HepG2 (cell line): ENCODE results near the gene BSND. TPM values are rescaled to one million over a fixed set of nuclear protein-coding genes. Genes with fewer than 3 reads are reported as not detected.

Experiments
- DR1 ChIP-seq: sonication (generic); formaldehyde crosslinking; IDR thresholded peaks from 2 replicates; pipeline ENCODE4 v1.8.0; 2021; ENCODE audit warnings: mild to moderate bottlenecking, missing genetic modification reagents, inconsistent platforms
- EP300 ChIP-seq, 3 experiments: sonication (generic) in 1 of 3; formaldehyde crosslinking in 1 of 3; IDR thresholded peaks; 2 replicates each; pipeline versions ENCODE4 v1.5.1 to v1.6.1; 2011 to 2020; ENCODE audit warnings: low read depth in 2 of 3, low read length in 2 of 3, borderline replicate concordance in 1 of 3, improper control_type of control experiment in 1 of 3, mild to moderate bottlenecking in 1 of 3, missing genetic modification reagents in 1 of 3, moderate library complexity in 1 of 3
- FOXM1 ChIP-seq: sonication (generic); formaldehyde crosslinking; IDR thresholded peaks from 2 replicates; pipeline ENCODE4 v1.5.0; 2020; ENCODE audit warnings: missing genetic modification reagents
- FOXO1 ChIP-seq: sonication (generic); formaldehyde crosslinking; IDR thresholded peaks from 2 replicates; pipeline ENCODE4 v1.4.0; 2020; ENCODE audit warnings: missing genetic modification reagents
- GTF3A ChIP-seq: sonication (generic); formaldehyde crosslinking; conservative IDR thresholded peaks from 2 replicates; pipeline ENCODE4 v1.4.0; 2020; ENCODE audit warnings: mild to moderate bottlenecking, missing genetic modification reagents
- HMGA1 ChIP-seq: sonication (generic); formaldehyde crosslinking; conservative IDR thresholded peaks from 2 replicates; pipeline ENCODE4 v1.4.0; 2020; ENCODE audit warnings: missing genetic modification reagents
- KMT2B ChIP-seq: IDR thresholded peaks from 2 replicates; pipeline ENCODE4 v1.6.1; 2016; ENCODE audit warnings: missing genetic modification reagents, missing compliant biosample characterization
- YEATS4 ChIP-seq: sonication (generic); formaldehyde crosslinking; IDR thresholded peaks from 2 replicates; pipeline ENCODE4 v1.4.0; 2020; ENCODE audit warnings: missing genetic modification reagents, borderline replicate concordance
- ZFX ChIP-seq: sonication (generic); formaldehyde crosslinking; IDR thresholded peaks from 2 replicates; pipeline ENCODE4 v1.4.0; 2020; ENCODE audit warnings: mild to moderate bottlenecking, low read depth, missing genetic modification reagents, moderate library complexity
- ZNF180 ChIP-seq: sonication (generic); formaldehyde crosslinking; IDR thresholded peaks from 2 replicates; pipeline ENCODE4 v1.4.0; 2020; ENCODE audit warnings: low read depth, missing genetic modification reagents, borderline replicate concordance
- ZNF232 ChIP-seq: sonication (generic); formaldehyde crosslinking; IDR thresholded peaks from 2 replicates; pipeline ENCODE4 v1.4.0; 2020; ENCODE audit warnings: missing genetic modification reagents, borderline replicate concordance
- ZNF24 ChIP-seq: fragments of 450-650 bp; IDR thresholded peaks from 2 replicates; pipeline ENCODE4 v1.6.1; 2017; ENCODE audit warnings: antibody characterized with exemption, mild to moderate bottlenecking
- ZNF263 ChIP-seq: sonication (generic); formaldehyde crosslinking; IDR thresholded peaks from 2 replicates; pipeline ENCODE4 v1.4.0; 2020; ENCODE audit warnings: missing genetic modification reagents
- ZNF292 ChIP-seq: sonication (generic); formaldehyde crosslinking; IDR thresholded peaks from 2 replicates; pipeline ENCODE4 v1.8.1; 2022; ENCODE audit warnings: mild to moderate bottlenecking, low read depth, missing genetic modification reagents, borderline replicate concordance
- ZNF354B ChIP-seq: sonication (generic); formaldehyde crosslinking; IDR thresholded peaks from 2 replicates; pipeline ENCODE4 v1.8.0; 2022; ENCODE audit warnings: mild to moderate bottlenecking, missing genetic modification reagents
- ZNF414 ChIP-seq: sonication (generic); formaldehyde crosslinking; IDR thresholded peaks from 2 replicates; pipeline ENCODE4 v1.5.0; 2020; ENCODE audit warnings: missing genetic modification reagents
- ZNF543 ChIP-seq: sonication (generic); formaldehyde crosslinking; IDR thresholded peaks from 2 replicates; pipeline ENCODE4 v1.4.0; 2020; ENCODE audit warnings: mild to moderate bottlenecking, missing genetic modification reagents
- ZNF556 ChIP-seq: sonication (generic); formaldehyde crosslinking; IDR thresholded peaks from 2 replicates; pipeline ENCODE4 v1.4.0; 2020; ENCODE audit warnings: mild to moderate bottlenecking, missing genetic modification reagents, borderline replicate concordance
- ZNF660 ChIP-seq: sonication (generic); formaldehyde crosslinking; IDR thresholded peaks from 2 replicates; pipeline ENCODE4 v1.5.1; 2020; ENCODE audit warnings: mild to moderate bottlenecking, low read depth, missing genetic modification reagents, borderline replicate concordance
- ZNF83 ChIP-seq: sonication (generic); formaldehyde crosslinking; IDR thresholded peaks from 2 replicates; pipeline ENCODE4 v1.4.0; 2020; ENCODE audit warnings: missing genetic modification reagents, mild to moderate bottlenecking, borderline replicate concordance
- polyA plus RNA-seq, 8 experiments: library from polyadenylated mRNA; depleted of rRNA in 3 of 8; stranded (reverse) in 7 of 8; unstranded in 1 of 8; fragments of >200 nt; fragmentation: Illumina TruSeq in 4 of 8; extraction: Trizol in 4 of 8; gene quantifications; 2 replicates each; pipeline versions ENCODE4 v1.2.1 to v1.2.3, GENCODE V29; 2011 to 2016; ENCODE audit warnings: low read depth in 4 of 8, missing spikeins in 1 of 8, mixed read lengths in 1 of 8; ENCODE audit not compliant: insufficient read depth in 1 of 8
- total RNA-seq, 5 experiments: library from RNA; depleted of rRNA; stranded (reverse); fragments of >200 nt; fragmentation: Illumina TruSeq; extraction: Trizol; gene quantifications; 2 replicates each; pipeline ENCODE4 v1.2.3, GENCODE V29; 2016; ENCODE audit warnings: low read depth in 1 of 5
- TF ChIP-seq, protein P1 (sequence below): sonication (generic); formaldehyde crosslinking; conservative IDR thresholded peaks from 2 replicates; pipeline ENCODE4 v1.8.0; 2022; ENCODE audit warnings: missing genetic modification reagents
- TF ChIP-seq, protein P2 (sequence below): sonication (generic); formaldehyde crosslinking; IDR thresholded peaks from 2 replicates; pipeline ENCODE4 v1.4.0; 2020; ENCODE audit warnings: missing genetic modification reagents
- TF ChIP-seq, protein P3 (sequence below): sonication (generic); formaldehyde crosslinking; IDR thresholded peaks from 2 replicates; pipeline ENCODE4 v1.5.0; 2020; ENCODE audit warnings: mild to moderate bottlenecking, missing genetic modification reagents

BSND gene
- total and polyA plus RNA-seq, 2 of the 13 experiments (the other 11 are each of a cell fraction or from before 2014, with no cell fraction given): not detected

- TF ChIP-seq, protein P1, sequence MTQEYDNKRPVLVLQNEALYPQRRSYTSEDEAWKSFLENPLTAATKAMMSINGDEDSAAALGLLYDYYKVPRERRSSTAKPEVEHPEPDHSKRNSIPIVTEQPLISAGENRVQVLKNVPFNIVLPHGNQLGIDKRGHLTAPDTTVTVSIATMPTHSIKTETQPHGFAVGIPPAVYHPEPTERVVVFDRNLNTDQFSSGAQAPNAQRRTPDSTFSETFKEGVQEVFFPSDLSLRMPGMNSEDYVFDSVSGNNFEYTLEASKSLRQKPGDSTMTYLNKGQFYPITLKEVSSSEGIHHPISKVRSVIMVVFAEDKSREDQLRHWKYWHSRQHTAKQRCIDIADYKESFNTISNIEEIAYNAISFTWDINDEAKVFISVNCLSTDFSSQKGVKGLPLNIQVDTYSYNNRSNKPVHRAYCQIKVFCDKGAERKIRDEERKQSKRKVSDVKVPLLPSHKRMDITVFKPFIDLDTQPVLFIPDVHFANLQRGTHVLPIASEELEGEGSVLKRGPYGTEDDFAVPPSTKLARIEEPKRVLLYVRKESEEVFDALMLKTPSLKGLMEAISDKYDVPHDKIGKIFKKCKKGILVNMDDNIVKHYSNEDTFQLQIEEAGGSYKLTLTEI (CRISPR knock-in tag): no peak
- TF ChIP-seq ZNF263 (CRISPR knock-in tag) (peak; percentile 39; the same call in 1 of the 2 replicates), KMT2B (CRISPR knock-in tag) (no peak), ZNF232 (CRISPR knock-in tag) (no peak), ZNF180 (CRISPR knock-in tag) (no peak), GTF3A (CRISPR knock-in tag) (no peak), EP300 (IDR thresholded peaks at IDR 0.05; ENCODE audit: low read depth in 2 of 2, low read length in 2 of 2) (peak in 1 of 2 experiments; percentile 54; a peak in 2 of 4 replicates), EP300 (CRISPR knock-in tag; IDR thresholded peaks at IDR 0.05; ENCODE audit: borderline replicate concordance) (no peak), ZNF660 (CRISPR knock-in tag) (no peak), FOXO1 (CRISPR knock-in tag) (no peak; the same call in 1 of the 2 replicates), ZNF543 (CRISPR knock-in tag) (no peak), ZNF414 (CRISPR knock-in tag) (no peak), ZNF556 (peak; percentile 41; the same call in 1 of the 2 replicates), ZNF354B (CRISPR knock-in tag) (no peak), ZNF292 (CRISPR knock-in tag) (peak; percentile 23; the same call in 1 of the 2 replicates), YEATS4 (CRISPR knock-in tag) (no peak), ZNF83 (CRISPR knock-in tag) (no peak), ZNF24 (no peak), DR1 (CRISPR knock-in tag) (no peak), HMGA1 (CRISPR knock-in tag) (no peak), ZFX (CRISPR knock-in tag) (peak; percentile 54; the same call in 1 of the 2 replicates), FOXM1 (CRISPR knock-in tag) (no peak)
- TF ChIP-seq, protein P2, sequence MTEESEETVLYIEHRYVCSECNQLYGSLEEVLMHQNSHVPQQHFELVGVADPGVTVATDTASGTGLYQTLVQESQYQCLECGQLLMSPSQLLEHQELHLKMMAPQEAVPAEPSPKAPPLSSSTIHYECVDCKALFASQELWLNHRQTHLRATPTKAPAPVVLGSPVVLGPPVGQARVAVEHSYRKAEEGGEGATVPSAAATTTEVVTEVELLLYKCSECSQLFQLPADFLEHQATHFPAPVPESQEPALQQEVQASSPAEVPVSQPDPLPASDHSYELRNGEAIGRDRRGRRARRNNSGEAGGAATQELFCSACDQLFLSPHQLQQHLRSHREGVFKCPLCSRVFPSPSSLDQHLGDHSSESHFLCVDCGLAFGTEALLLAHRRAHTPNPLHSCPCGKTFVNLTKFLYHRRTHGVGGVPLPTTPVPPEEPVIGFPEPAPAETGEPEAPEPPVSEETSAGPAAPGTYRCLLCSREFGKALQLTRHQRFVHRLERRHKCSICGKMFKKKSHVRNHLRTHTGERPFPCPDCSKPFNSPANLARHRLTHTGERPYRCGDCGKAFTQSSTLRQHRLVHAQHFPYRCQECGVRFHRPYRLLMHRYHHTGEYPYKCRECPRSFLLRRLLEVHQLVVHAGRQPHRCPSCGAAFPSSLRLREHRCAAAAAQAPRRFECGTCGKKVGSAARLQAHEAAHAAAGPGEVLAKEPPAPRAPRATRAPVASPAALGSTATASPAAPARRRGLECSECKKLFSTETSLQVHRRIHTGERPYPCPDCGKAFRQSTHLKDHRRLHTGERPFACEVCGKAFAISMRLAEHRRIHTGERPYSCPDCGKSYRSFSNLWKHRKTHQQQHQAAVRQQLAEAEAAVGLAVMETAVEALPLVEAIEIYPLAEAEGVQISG (CRISPR knock-in tag): peak; percentile 56; the same call in 1 of the 2 replicates
- TF ChIP-seq, protein P3, sequence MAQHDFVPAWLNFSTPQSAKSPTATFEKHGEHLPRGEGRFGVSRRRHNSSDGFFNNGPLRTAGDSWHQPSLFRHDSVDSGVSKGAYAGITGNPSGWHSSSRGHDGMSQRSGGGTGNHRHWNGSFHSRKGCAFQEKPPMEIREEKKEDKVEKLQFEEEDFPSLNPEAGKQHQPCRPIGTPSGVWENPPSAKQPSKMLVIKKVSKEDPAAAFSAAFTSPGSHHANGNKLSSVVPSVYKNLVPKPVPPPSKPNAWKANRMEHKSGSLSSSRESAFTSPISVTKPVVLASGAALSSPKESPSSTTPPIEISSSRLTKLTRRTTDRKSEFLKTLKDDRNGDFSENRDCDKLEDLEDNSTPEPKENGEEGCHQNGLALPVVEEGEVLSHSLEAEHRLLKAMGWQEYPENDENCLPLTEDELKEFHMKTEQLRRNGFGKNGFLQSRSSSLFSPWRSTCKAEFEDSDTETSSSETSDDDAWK: no peak
These were observed 54.7 kb downstream of the BSND start (continued) for GRCh38 chr1:55053265-55053954.
